H9 (cell line): ENCODE measurements around the gene HCRTR2. TPM values are rescaled to one million over a fixed set of nuclear protein-coding genes. Genes with fewer than 3 reads are reported as not detected.

ENCODE experiments used
- DNase-seq: peaks from one replicate; pipeline ENCODE4 v3.0.0-alpha.2; 2017
- H2AFZ ChIP-seq: one replicate; pipeline ENCODE4 v1.6.1; 2013; ENCODE audit warnings: mild to moderate bottlenecking, low read length, control low read depth, moderate library complexity
- H2AK5ac ChIP-seq: 2 replicates; pipeline ENCODE4 v1.6.1; 2013; ENCODE audit warnings: low read length, control low read depth, mixed read lengths; ENCODE audit not compliant: insufficient read length
- H2BK120ac ChIP-seq: one replicate; pipeline ENCODE4 v1.6.1; 2013; ENCODE audit warnings: low read depth, mild to moderate bottlenecking, low read length, control low read depth, inconsistent platforms; ENCODE audit not compliant: poor library complexity, severe bottlenecking
- H2BK12ac ChIP-seq: 2 replicates; pipeline ENCODE4 v1.6.1; 2013; ENCODE audit warnings: low read length, control low read depth, mixed read lengths, low read depth; ENCODE audit not compliant: insufficient read length
- H2BK15ac ChIP-seq: 2 replicates; pipeline ENCODE4 v1.6.1; 2013; ENCODE audit warnings: low read depth, low read length, control low read depth
- H2BK20ac ChIP-seq: one replicate; pipeline ENCODE4 v1.6.1; 2013; ENCODE audit warnings: low read depth, mild to moderate bottlenecking, low read length, control low read depth, inconsistent platforms; ENCODE audit not compliant: poor library complexity, severe bottlenecking
- H2BK5ac ChIP-seq: 2 replicates; pipeline ENCODE4 v1.6.1; 2013; ENCODE audit warnings: low read length, control low read depth, mixed read lengths; ENCODE audit not compliant: insufficient read length
- H3K14ac ChIP-seq: 2 replicates; pipeline ENCODE4 v1.6.1; 2013; ENCODE audit warnings: low read length, control low read depth; ENCODE audit not compliant: insufficient read depth
- H3K18ac ChIP-seq: 2 replicates; pipeline ENCODE4 v1.6.1; 2013; ENCODE audit warnings: low read depth, mild to moderate bottlenecking, mixed read lengths, low read length, control low read depth; ENCODE audit not compliant: insufficient read length
- H3K23ac ChIP-seq: 2 replicates; pipeline ENCODE4 v1.6.1; 2013; ENCODE audit warnings: low read length, control low read depth, mixed read lengths, low read depth; ENCODE audit not compliant: insufficient read length
- H3K23me2 ChIP-seq: 2 replicates; pipeline ENCODE4 v1.6.1; 2013; ENCODE audit warnings: low read depth, mild to moderate bottlenecking, mixed read lengths, low read length, control low read depth; ENCODE audit not compliant: insufficient read length, poor library complexity, severe bottlenecking
- H3K27ac ChIP-seq: 2 replicates; pipeline ENCODE4 v1.5.1; 2013; ENCODE audit warnings: low read length, control low read depth, mixed read lengths, low read depth; ENCODE audit not compliant: insufficient read length
- H3K27me3 ChIP-seq: 2 replicates; pipeline ENCODE4 v1.6.1; 2013; ENCODE audit warnings: low read length, control low read depth, inconsistent platforms; ENCODE audit not compliant: insufficient read depth
- H3K4ac ChIP-seq: 2 replicates; pipeline ENCODE4 v1.6.1; 2013; ENCODE audit warnings: low read depth, mild to moderate bottlenecking, control low read depth, inconsistent platforms, low read length, moderate library complexity
- H3K4me1 ChIP-seq: 2 replicates; pipeline ENCODE4 v1.6.1; 2013; ENCODE audit warnings: low read length, control low read depth, inconsistent platforms; ENCODE audit not compliant: insufficient read depth
- H3K4me2 ChIP-seq: 2 replicates; pipeline ENCODE4 v1.6.1; 2013; ENCODE audit warnings: low read length, control low read depth, mixed read lengths; ENCODE audit not compliant: insufficient read length, insufficient read depth
- H3K56ac ChIP-seq: 2 replicates; pipeline ENCODE4 v1.6.1; 2013; ENCODE audit warnings: low read depth, mild to moderate bottlenecking, mixed read lengths, low read length, control low read depth; ENCODE audit not compliant: insufficient read length
- H3K79me1 ChIP-seq: 2 replicates; pipeline ENCODE4 v1.6.1; 2013; ENCODE audit warnings: low read depth, mild to moderate bottlenecking, moderate library complexity, low read length, control low read depth, inconsistent platforms; ENCODE audit not compliant: insufficient read depth, poor library complexity, severe bottlenecking
- H3K79me2 ChIP-seq: 2 replicates; pipeline ENCODE4 v1.6.1; 2013; ENCODE audit warnings: low read length, control low read depth, inconsistent platforms; ENCODE audit not compliant: insufficient read depth
- H3K9ac ChIP-seq: 2 replicates; pipeline ENCODE4 v1.6.1; 2013; ENCODE audit warnings: low read length, control low read depth, mixed read lengths; ENCODE audit not compliant: insufficient read length; ENCODE audit errors: extremely low read depth
- H3K9me3 ChIP-seq: one replicate; pipeline ENCODE4 v1.6.1; 2013; ENCODE audit warnings: low read depth, low read length, inconsistent platforms; ENCODE audit not compliant: control insufficient read depth
- H3T11ph ChIP-seq: one replicate; pipeline ENCODE4 v1.6.1; 2013; ENCODE audit warnings: mild to moderate bottlenecking, low read length, control low read depth, inconsistent platforms
- H4K20me1 ChIP-seq: one replicate; pipeline ENCODE4 v1.6.1; 2013; ENCODE audit not compliant: control insufficient read depth, insufficient read length, insufficient read depth
- H4K5ac ChIP-seq: 2 replicates; pipeline ENCODE4 v1.6.1; 2013; ENCODE audit warnings: low read depth, mild to moderate bottlenecking, mixed read lengths, low read length, control low read depth; ENCODE audit not compliant: insufficient read length
- H4K8ac ChIP-seq: replicated peaks from 2 replicates; pipeline ENCODE4 v1.6.1; 2013; ENCODE audit warnings: low read length, control low read depth, mixed read lengths, low read depth; ENCODE audit not compliant: insufficient read length
- H4K91ac ChIP-seq: 2 replicates; pipeline ENCODE4 v1.6.1; 2013; ENCODE audit warnings: low read depth, mild to moderate bottlenecking, moderate library complexity, mixed read lengths, low read length, control low read depth; ENCODE audit not compliant: insufficient read length
- H3K27ac Mint-ChIP-seq, 3 experiments: 2 replicates in 2 of 3; 3 replicates in 1 of 3; pipeline ENCODE4 v1.8.0; 2020 to 2021; ENCODE audit warnings: mixed read lengths in 3 of 3, mild to moderate bottlenecking in 1 of 3, moderate library complexity in 1 of 3
- H3K27me3 Mint-ChIP-seq: 2 replicates; pipeline ENCODE4 v1.8.0; 2021; ENCODE audit warnings: low read depth, mild to moderate bottlenecking, moderate library complexity, mixed read lengths
- H3K36me3 Mint-ChIP-seq, 3 experiments: 2 replicates in 2 of 3; 3 replicates in 1 of 3; pipeline ENCODE4 v1.8.0; 2020 to 2021; ENCODE audit warnings: low read depth in 3 of 3, mixed read lengths in 3 of 3; ENCODE audit not compliant: insufficient read depth in 1 of 3
- H3K4me1 Mint-ChIP-seq, 2 experiments: 2 replicates each; pipeline ENCODE4 v1.8.0; 2020; ENCODE audit warnings: mixed read lengths in 2 of 2
- H3K4me3 Mint-ChIP-seq, 2 experiments: 2 replicates in 1 of 2; 3 replicates in 1 of 2; pipeline ENCODE4 v1.8.0; 2020 to 2021; ENCODE audit warnings: mild to moderate bottlenecking in 2 of 2, mixed read lengths in 2 of 2, moderate library complexity in 1 of 2
- H3K9me3 Mint-ChIP-seq, 2 experiments: 2 replicates in 1 of 2; 3 replicates in 1 of 2; pipeline ENCODE4 v1.8.0; 2020; ENCODE audit warnings: mild to moderate bottlenecking in 2 of 2, mixed read lengths in 2 of 2, moderate library complexity in 1 of 2
- WGBS: extraction: QIAGEN DNeasy Blood & Tissue Kit; methylation state at CpG from one replicate; pipeline ENCODE4 v1.1.7; 2013; ENCODE audit warnings: missing lambda C conversion rate, low lambda C conversion rate, mixed read lengths; ENCODE audit not compliant: insufficient read length; ENCODE audit errors: extremely low coverage; 5-methylcytosine and 5-hydroxymethylcytosine counted together
- total RNA-seq: library from RNA; stranded (reverse); gene quantifications from 2 replicates; pipeline ENCODE4 v1.2.1, GENCODE V29; 2021
- TF ChIP-seq, protein P1 (sequence below): fragments of 200-600 bp; sonication (generic); conservative IDR thresholded peaks from 3 replicates; pipeline ENCODE4 v1.8.0; 2021; ENCODE audit warnings: antibody characterized with exemption, mild to moderate bottlenecking

The HCRTR2 gene
- total RNA-seq, 1 experiment from 2014 or later = not detected

DNA sequence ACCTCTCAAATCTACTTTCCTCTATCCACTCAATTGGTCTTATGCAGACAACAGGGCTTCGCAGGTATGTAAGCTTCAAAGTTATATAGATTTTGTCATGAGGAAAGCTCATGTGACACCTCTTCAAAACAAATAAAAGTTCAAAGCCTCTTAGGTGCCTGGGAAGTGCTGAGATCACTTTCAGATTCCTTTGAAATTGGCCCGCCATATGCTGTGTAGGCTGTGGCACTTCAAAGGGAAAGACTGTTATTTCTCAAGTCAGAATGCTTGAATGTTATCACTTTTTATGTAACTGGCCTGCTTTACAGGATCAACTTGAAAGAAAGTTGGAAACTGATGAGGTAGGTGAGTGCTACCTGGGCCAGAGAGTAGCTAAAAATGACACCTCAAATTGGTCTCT, 85.9 kb downstream of the HCRTR2 start:
- Histone ChIP-seq H2BK5ac (no peak overlapping the region), H2AK5ac (no peak overlapping the region), H3K14ac (no peak overlapping the region), H2AFZ (no peak overlapping the region), H3K79me1 (no peaks in the 10 kb centered on the region), H2BK20ac (no peak overlapping the region), H3K27ac (no peak overlapping the region), H4K20me1 (no peaks in the 10 kb centered on the region), H3K27me3 (no peaks in the 10 kb centered on the region), H3K56ac (no peak overlapping the region), H3K9me3 (no peaks in the 10 kb centered on the region), H4K8ac (no peak overlapping the region), H4K91ac (no peak overlapping the region), H3K79me2 (no peaks in the 10 kb centered on the region), H3K9ac (no peak overlapping the region), H3T11ph (no peak overlapping the region), H4K5ac (no peak overlapping the region), H3K23ac (no peak overlapping the region), H3K23me2 (no peaks in the 10 kb centered on the region), H2BK15ac (no peak overlapping the region), H3K18ac (no peak overlapping the region), H3K4me1 (no peaks in the 10 kb centered on the region), H2BK120ac (no peak overlapping the region), H3K4me2 (no peak overlapping the region), H2BK12ac (no peak overlapping the region), H3K4ac (no peak overlapping the region)
- H3K27ac Mint-ChIP-seq = no peak overlapping the region
- no peaks in the 10 kb centered on the region for H3K27me3 Mint-ChIP-seq
- WGBS = no CpG with 5 or more reads among the region's 2 CpGs
- H3K4me3 Mint-ChIP-seq = no peak overlapping the region
- TF ChIP-seq, protein P1, sequence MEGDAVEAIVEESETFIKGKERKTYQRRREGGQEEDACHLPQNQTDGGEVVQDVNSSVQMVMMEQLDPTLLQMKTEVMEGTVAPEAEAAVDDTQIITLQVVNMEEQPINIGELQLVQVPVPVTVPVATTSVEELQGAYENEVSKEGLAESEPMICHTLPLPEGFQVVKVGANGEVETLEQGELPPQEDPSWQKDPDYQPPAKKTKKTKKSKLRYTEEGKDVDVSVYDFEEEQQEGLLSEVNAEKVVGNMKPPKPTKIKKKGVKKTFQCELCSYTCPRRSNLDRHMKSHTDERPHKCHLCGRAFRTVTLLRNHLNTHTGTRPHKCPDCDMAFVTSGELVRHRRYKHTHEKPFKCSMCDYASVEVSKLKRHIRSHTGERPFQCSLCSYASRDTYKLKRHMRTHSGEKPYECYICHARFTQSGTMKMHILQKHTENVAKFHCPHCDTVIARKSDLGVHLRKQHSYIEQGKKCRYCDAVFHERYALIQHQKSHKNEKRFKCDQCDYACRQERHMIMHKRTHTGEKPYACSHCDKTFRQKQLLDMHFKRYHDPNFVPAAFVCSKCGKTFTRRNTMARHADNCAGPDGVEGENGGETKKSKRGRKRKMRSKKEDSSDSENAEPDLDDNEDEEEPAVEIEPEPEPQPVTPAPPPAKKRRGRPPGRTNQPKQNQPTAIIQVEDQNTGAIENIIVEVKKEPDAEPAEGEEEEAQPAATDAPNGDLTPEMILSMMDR = no peak
- no peaks in the 10 kb centered on the region for H3K4me1 Mint-ChIP-seq
- no peaks in the 10 kb centered on the region; a peak in 1 of 5 replicates for H3K9me3 Mint-ChIP-seq
- H3K36me3 Mint-ChIP-seq = no peaks in the 10 kb centered on the region
- DNase-seq = no peak
